Peyer's patch (tissue), 4 donors: Measurements from ENCODE around the gene ADGRG1. TPM values are rescaled to one million over a fixed set of nuclear protein-coding genes. Genes with fewer than 3 reads are reported as not detected.

Experiments
- DNase-seq, 3 donors: peaks; one replicate each; pipeline ENCODE4 v3.0.0-alpha.2; 2017 to 2019
- H3K27ac ChIP-seq, 4 donors: fragments of 200-600 bp; sonication (generic); one replicate each; pipeline ENCODE4 v1.5.1; 2016 to 2019
- H3K27me3 ChIP-seq, 2 donors: fragments of 200-600 bp; sonication (generic); one replicate each; pipeline ENCODE4 v1.5.1; 2019
- H3K36me3 ChIP-seq, 3 donors: fragments of 200-600 bp; sonication (generic); one replicate each; pipeline ENCODE4 v1.5.1; 2016 to 2019
- H3K4me1 ChIP-seq, 4 donors: fragments of 200-600 bp; sonication (generic); one replicate each; pipeline ENCODE4 v1.5.1; 2016 to 2019
- H3K4me3 ChIP-seq, 4 donors: fragments of 200-600 bp; sonication (generic); 1 replicate in 3 of 4; 2 replicates in 1 of 4; pipeline ENCODE4 v1.5.1; 2016 to 2019; ENCODE audit warnings: mild to moderate bottlenecking in 1 of 4
- H3K9me3 ChIP-seq, 4 donors: fragments of 200-600 bp; sonication (generic); one replicate each; pipeline ENCODE4 v1.5.1; 2016 to 2019; ENCODE audit warnings: mild to moderate bottlenecking in 1 of 4
- POLR2A ChIP-seq, 2 donors: fragments of 450-650 bp; IDR thresholded peaks; one replicate each; pipeline ENCODE4 v1.5.1; 2017; ENCODE audit warnings: antibody characterized with exemption in 2 of 2, mild to moderate bottlenecking in 2 of 2, moderate library complexity in 2 of 2
- total RNA-seq, 4 donors: library from RNA; depleted of rRNA; stranded (reverse); fragments of >200 nt; gene quantifications; one replicate each; pipeline ENCODE4 v1.1.0, GENCODE V29; 2016
- TF ChIP-seq, protein P1 (sequence below), 6 experiments: fragments of 450-650 bp in 4 of 6; fragments of 200-600 bp in 2 of 6; sonication (generic) in 1 of 6; IDR thresholded peaks; one replicate each; pipeline ENCODE4 v1.5.1; 2017 to 2019; ENCODE audit warnings: antibody characterized with exemption in 6 of 6, mild to moderate bottlenecking in 3 of 6, moderate library complexity in 1 of 6

Gene ADGRG1
- total RNA-seq, 4 donors from 2014 or later, result 12.8 to 50.3 (median 34.7) TPM

GRCh38 chr16:57661936-57662906 is 33.8 kb downstream of the ADGRG1 start:
- H3K27me3 ChIP-seq, result no peaks in the 10 kb centered on the region
- no peaks in the 10 kb centered on the region for H3K4me1 ChIP-seq
- H3K27ac ChIP-seq, result no peak overlapping the region
- no peak overlapping the region for H3K4me3 ChIP-seq
- no peak for DNase-seq
- TF ChIP-seq, protein P1, sequence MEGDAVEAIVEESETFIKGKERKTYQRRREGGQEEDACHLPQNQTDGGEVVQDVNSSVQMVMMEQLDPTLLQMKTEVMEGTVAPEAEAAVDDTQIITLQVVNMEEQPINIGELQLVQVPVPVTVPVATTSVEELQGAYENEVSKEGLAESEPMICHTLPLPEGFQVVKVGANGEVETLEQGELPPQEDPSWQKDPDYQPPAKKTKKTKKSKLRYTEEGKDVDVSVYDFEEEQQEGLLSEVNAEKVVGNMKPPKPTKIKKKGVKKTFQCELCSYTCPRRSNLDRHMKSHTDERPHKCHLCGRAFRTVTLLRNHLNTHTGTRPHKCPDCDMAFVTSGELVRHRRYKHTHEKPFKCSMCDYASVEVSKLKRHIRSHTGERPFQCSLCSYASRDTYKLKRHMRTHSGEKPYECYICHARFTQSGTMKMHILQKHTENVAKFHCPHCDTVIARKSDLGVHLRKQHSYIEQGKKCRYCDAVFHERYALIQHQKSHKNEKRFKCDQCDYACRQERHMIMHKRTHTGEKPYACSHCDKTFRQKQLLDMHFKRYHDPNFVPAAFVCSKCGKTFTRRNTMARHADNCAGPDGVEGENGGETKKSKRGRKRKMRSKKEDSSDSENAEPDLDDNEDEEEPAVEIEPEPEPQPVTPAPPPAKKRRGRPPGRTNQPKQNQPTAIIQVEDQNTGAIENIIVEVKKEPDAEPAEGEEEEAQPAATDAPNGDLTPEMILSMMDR (IDR thresholded peaks at IDR 0.05), result no peak
- no peak for TF ChIP-seq POLR2A (IDR thresholded peaks at IDR 0.05)
- peaks cover 0 to 19% (median 0%) of the 10 kb centered on the region in 3 donors for H3K36me3 ChIP-seq
- H3K9me3 ChIP-seq, result no peaks in the 10 kb centered on the region

- no peak overlapping the region for H3K4me3 ChIP-seq
- DNase-seq, result no peak
- no peaks in the 10 kb centered on the region for H3K4me1 ChIP-seq
- no peaks in the 10 kb centered on the region for H3K27me3 ChIP-seq
- no peaks in the 10 kb centered on the region for H3K9me3 ChIP-seq
- H3K36me3 ChIP-seq, result peaks cover 0 to 19% (median 0%) of the 10 kb centered on the region in 3 donors
- H3K27ac ChIP-seq, result no peak overlapping the region
- TF ChIP-seq, protein P1 (IDR thresholded peaks at IDR 0.05), result no peak
- TF ChIP-seq POLR2A (IDR thresholded peaks at IDR 0.05), result no peak
These were observed 35.0 kb downstream of the ADGRG1 start for GRCh38 chr16:57663436-57663835.

DNA sequence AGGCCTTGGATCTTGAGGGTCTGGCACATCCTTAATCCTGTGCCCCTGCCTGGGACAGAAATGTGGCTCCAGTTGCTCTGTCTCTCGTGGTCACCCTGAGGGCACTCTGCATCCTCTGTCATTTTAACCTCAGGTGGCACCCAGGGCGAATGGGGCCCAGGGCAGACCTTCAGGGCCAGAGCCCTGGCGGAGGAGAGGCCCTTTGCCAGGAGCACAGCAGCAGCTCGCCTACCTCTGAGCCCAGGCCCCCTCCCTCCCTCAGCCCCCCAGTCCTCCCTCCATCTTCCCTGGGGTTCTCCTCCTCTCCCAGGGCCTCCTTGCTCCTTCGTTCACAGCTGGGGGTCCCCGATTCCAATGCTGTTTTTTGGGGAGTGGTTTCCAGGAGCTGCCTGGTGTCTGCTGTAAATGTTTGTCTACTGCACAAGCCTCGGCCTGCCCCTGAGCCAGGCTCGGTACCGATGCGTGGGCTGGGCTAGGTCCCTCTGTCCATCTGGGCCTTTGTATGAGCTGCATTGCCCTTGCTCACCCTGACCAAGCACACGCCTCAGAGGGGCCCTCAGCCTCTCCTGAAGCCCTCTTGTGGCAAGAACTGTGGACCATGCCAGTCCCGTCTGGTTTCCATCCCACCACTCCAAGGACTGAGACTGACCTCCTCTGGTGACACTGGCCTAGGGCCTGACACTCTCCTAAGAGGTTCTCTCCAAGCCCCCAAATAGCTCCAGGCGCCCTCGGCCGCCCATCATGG is 35.7 kb downstream of the ADGRG1 start:
- Histone ChIP-seq H3K27me3 (no peaks in the 10 kb centered on the region), H3K4me3 (no peak overlapping the region), H3K36me3 (peaks cover 0 to 19% (median 0%) of the 10 kb centered on the region in 3 donors), H3K9me3 (no peaks in the 10 kb centered on the region), H3K4me1 (no peaks in the 10 kb centered on the region), H3K27ac (no peak overlapping the region)
- no peak for DNase-seq
- TF ChIP-seq, protein P1 (IDR thresholded peaks at IDR 0.05), result no peak
- TF ChIP-seq POLR2A (IDR thresholded peaks at IDR 0.05), result no peak

DNA sequence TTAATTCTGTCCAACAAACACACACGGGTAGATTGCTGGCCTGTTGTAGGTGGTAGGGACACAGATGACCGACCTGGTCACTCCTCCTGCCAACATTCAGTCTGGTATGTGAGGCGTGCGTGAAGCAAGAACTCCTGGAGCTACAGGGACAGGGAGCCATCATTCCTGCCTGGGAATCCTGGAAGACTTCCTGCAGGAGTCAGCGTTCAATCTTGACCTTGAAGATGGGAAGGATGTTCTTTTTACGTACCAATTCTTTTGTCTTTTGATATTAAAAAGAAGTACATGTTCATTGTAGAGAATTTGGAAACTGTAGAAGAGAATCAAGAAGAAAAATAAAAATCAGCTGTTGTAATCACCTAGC is 36.2 kb downstream of the ADGRG1 start:
- H3K4me1 ChIP-seq, result no peaks in the 10 kb centered on the region
- H3K27ac ChIP-seq, result no peak overlapping the region
- TF ChIP-seq, protein P1 (IDR thresholded peaks at IDR 0.05), result no peak
- no peak for TF ChIP-seq POLR2A (IDR thresholded peaks at IDR 0.05)
- H3K4me3 ChIP-seq, result no peak overlapping the region
- H3K9me3 ChIP-seq, result no peaks in the 10 kb centered on the region
- peaks cover 0 to 19% (median 0%) of the 10 kb centered on the region in 3 donors for H3K36me3 ChIP-seq
- DNase-seq, result no peak
- H3K27me3 ChIP-seq, result no peaks in the 10 kb centered on the region

DNA sequence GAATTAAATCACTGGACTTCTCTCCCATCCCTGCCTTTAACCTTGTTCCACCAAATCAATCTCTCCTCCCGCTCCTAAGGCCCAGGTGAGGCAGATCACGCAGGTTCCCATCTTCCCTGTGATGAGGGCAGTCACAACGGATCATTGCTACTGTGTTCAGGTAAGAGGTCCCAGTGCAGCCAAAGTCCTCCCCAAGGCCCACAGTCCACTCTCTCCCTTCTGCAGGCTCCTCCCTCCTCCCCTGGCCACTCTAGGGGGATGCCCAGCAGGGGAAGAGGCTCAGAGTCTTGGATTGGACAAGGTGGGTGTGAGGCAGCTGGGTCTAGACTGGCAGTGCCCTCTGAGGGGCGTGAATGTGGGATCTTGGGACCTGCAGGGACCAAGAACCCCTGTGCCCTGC is 37.1 kb downstream of the ADGRG1 start:
- no peak overlapping the region for H3K27ac ChIP-seq
- no peak overlapping the region for H3K4me3 ChIP-seq
- DNase-seq, result no peak
- no peaks in the 10 kb centered on the region for H3K4me1 ChIP-seq
- H3K36me3 ChIP-seq, result peaks cover 0 to 15% (median 0%) of the 10 kb centered on the region in 3 donors
- TF ChIP-seq POLR2A (IDR thresholded peaks at IDR 0.05), result no peak
- H3K27me3 ChIP-seq, result no peaks in the 10 kb centered on the region
- H3K9me3 ChIP-seq, result no peaks in the 10 kb centered on the region
